ENCODE results near the gene ARHGEF40.
A peak's percentile ranks its signal among the peaks of the same experiment; 100 is the strongest.

Gene ARHGEF40

DNA sequence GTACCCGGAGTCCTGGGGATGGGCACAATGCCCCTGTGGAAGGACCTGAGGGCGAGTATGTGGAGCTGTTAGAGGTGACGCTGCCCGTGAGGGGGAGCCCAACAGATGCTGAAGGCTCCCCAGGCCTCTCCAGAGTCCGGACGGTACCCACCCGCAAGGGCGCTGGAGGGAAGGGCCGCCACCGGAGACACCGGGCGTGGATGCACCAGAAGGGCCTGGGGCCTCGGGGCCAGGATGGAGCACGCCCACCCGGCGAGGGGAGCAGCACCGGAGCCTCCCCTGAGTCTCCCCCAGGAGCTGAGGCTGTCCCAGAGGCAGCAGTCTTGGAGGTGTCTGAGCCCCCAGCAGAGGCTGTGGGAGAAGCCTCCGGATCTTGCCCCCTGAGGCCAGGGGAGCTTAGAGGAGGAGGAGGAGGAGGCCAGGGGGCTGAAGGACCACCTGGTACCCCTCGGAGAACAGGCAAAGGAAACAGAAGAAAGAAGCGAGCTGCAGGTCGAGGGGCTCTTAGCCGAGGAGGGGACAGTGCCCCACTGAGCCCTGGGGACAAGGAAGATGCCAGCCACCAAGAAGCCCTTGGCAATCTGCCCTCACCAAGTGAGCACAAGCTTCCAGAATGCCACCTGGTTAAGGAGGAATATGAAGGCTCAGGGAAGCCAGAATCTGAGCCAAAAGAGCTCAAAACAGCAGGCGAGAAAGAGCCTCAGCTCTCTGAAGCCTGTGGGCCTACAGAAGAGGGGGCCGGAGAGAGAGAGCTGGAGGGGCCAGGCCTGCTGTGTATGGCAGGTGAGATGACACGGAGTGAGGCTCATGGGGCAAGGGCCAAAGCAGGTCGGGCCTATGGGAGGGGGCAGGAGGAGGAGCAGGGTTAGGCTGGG, 4.5 kb downstream of the ARHGEF40 start:
- in situ Hi-C loops (cut with MboI; ENCODE audit: low pct_unique_long_range_greater_than_20kb, low sequenced_read_pairs), result no loop called here
- DNase-seq, result no peak

DNA sequence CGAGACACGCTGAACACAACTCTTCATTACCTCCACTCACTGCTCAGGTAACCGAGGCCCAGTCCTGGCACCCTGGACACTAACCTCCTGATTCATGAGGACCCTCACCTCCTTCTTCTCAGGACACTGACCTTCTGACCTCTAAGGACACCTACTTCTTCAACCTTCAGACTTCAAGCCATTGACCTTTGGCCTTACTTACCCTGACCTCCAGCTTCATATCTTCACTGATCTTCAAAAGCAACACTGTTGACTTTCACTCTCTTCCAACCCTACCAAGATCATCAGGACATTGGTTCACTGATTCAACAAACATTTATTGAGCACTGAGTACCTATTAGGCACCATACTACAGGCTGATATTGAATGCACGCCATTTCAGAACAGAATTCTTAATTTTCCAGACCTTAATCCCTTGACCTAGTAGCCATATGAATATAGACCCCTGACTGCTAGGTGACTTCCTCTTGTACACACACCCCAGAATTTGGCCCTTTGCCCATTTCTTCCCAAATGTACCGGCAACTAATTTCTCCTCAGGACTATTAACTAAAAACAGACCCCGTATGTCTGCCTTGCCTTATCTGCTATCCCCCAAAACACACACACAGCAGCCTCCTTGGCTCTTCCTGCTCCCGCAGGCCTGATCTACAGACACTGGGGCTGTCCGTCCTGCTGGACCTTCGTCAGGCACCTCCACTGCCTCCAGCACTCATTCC, 5.8 kb downstream of the ARHGEF40 start:
- in situ Hi-C loops (cut with MboI; ENCODE audit: low pct_unique_long_range_greater_than_20kb, low sequenced_read_pairs), result no loop called here
- DNase-seq, result no peak

DNA sequence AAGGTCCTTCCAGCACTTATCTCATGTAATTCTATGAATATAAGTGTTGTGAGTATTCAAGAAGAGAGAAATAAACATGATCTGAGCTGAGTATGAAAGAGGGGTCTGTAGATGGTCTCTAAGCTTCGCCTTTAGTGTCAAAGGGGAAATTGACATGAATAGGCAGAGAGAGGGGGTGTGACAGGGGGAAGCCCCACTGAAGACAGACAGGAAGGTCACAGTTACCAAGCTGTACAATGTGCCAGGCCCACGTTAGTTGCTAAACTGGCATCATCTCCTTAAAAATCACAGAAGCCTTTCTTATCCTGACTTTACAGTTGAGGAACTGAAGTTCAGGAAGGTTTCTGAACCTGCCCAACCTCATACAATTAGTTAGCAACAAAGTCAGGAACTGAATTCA, 7.6 kb downstream of the ARHGEF40 start:
- DNase-seq, result no peak
- in situ Hi-C loops (cut with MboI; ENCODE audit: low pct_unique_long_range_greater_than_20kb, low sequenced_read_pairs), result no loop called here

DNA sequence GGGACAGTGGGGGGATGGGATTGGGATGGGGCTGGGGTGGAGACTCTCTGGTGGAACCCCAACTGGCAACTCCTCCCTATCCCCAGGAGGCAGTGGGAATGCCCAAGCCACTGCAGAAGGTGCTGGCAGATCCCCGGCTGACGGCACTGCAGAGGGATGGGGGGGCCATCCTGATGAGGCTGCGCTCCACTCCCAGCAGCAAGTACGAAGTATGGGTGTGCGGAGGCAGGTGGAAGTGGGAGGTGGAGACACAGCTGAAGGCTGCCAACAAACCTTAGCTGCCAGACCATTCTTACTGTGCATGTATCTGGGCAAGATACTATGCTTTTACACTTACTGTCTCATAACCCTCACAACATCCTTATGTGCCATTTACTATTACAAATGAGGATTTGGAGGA, 8.2 kb downstream of the ARHGEF40 start:
- in situ Hi-C loops (cut with MboI; ENCODE audit: low pct_unique_long_range_greater_than_20kb, low sequenced_read_pairs), result no loop called here

DNA sequence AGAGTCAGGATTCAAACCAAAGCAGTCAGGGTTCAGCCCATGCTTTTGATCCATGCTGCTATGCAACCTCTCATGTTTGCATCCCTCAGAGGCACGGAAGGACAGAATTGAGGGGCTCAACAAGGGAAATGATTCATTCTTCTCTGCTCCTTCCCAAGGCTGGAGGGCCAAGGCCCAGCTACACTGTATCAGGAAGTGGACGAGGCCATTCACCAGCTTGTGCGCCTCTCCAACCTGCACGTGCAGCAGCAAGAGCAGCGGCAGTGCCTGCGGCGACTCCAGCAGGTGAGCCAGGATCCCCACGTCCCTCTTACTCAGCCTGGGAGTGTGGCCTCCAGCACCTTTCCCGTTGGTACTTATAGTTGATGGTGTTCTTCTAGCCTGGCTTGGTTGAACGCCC, 8.6 kb downstream of the ARHGEF40 start:
- in situ Hi-C loops (cut with MboI; ENCODE audit: low pct_unique_long_range_greater_than_20kb, low sequenced_read_pairs), result no loop called here
- no peak for DNase-seq

More for the DNA sequence above, 8.2 kb downstream of the ARHGEF40 start:
- no peak for DNase-seq

DNA sequence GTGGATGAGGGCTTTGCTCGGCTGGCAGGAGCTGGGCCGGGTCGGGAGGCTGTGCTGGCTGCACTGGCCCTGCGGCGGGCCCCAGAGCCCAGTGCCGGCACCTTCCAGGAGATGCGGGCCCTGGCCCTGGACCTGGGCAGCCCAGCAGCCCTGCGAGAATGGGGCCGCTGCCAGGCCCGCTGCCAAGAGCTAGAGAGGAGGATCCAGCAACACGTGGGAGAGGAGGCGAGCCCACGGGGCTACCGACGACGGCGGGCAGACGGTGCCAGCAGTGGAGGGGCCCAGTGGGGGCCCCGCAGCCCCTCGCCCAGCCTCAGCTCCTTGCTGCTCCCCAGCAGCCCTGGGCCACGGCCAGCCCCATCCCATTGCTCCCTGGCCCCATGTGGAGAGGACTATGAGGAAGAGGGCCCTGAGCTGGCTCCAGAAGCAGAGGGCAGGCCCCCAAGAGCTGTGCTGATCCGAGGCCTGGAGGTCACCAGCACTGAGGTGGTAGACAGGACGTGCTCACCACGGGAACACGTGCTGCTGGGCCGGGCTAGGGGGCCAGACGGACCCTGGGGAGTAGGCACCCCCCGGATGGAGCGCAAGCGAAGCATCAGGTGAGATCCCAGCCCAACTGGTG, 11.5 kb downstream of the ARHGEF40 start:
- no peak for DNase-seq
- in situ Hi-C loops (cut with MboI; ENCODE audit: low pct_unique_long_range_greater_than_20kb, low sequenced_read_pairs), result no loop called here

DNA sequence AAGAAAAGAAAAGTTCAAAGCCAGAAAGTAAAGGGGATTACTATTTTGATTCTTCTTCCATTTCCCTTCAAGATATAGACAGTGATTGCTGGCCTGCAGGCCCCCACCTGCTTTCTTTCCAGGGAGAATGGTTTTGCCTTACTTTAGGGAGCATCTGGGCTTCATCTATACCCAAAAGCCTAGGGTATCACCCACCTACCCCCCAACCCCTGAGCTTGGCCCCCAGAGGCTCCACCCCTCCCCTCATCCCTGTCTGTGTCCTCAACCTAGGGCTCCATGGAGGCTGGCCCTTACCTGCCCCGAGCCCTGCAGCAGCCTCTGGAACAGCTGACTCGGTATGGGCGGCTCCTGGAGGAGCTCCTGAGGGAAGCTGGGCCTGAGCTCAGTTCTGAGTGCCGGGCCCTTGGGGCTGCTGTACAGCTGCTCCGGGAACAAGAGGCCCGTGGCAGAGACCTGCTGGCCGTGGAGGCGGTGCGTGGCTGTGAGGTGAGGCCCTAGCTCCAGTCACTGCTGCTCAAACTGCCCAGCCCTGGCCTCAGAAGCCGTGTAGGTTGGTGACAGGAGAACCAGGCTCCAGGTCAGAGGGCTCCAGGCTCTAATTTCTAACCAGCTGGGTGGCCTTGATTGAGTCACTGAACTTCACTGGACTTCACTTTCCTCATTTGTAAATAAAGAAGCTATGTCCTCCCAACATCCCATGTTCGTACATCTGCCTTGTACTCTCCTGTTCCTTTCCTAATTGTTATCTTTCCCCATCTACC, 13.6 kb downstream of the ARHGEF40 start:
- no peak for DNase-seq
- in situ Hi-C loops (cut with MboI; ENCODE audit: low pct_unique_long_range_greater_than_20kb, low sequenced_read_pairs), result no loop called here

DNA sequence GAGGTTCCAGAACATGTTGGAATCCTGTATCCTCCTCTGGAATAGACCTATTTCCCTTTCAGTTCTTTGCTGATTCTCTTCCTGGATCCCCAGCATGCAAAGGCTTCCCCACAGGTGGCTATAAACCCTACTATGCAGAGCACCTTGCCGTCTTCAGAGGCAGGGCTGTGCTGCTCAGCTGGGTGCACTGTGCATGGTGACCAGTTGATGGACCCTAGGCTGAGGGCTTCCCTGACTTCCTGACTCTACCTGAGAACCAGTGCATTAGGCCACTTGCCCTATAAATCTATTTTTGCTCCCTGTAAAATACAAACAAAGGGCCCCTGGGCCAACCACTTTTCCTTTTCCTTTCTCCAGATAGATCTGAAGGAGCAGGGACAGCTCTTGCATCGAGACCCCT, 14.3 kb downstream of the ARHGEF40 start:
- in situ Hi-C loops (cut with MboI; ENCODE audit: low pct_unique_long_range_greater_than_20kb, low sequenced_read_pairs), result no loop called here
- DNase-seq, result no peak

DNA sequence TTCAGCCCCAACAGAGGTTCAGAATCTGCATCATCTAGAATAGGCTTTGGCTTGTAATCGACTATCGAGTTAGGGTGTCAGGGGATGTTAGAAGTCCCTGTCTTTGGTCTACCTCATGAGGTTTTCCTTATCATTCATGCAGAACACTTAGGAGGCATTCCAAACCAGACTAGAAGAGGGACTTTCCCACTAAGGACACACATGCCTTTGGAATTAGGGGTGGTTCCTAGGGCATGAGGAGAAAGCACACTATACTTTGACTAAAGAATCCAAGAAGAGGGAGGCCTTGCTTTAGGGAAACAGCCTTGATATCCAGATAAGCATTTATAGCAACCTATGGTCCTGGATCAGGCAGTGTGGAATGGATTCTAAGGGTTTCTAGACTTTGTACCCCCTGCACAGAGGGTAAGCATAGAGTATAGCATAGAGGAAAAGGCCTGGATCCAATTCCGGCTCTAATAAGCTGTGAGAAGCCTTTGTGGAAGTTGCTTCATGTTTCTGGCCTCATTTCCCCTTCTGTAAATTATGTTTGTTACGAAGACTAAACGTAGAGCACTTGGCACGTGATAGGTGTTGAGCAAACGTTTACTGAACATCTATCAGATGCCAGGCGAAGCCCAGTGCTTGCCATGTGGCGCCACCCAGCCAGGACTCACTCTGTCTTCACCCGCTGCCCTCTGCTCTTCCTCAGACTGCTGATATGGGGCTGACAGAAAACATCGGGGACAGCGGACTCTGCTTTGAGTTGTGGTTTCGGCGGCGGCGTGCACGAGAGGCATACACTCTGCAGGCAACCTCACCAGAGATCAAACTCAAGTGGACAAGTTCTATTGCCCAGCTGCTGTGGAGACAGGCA, 15.1 kb downstream of the ARHGEF40 start:
- DNase-seq, result no peak
- in situ Hi-C loops (cut with MboI; ENCODE audit: low pct_unique_long_range_greater_than_20kb, low sequenced_read_pairs), result no loop called here

DNA sequence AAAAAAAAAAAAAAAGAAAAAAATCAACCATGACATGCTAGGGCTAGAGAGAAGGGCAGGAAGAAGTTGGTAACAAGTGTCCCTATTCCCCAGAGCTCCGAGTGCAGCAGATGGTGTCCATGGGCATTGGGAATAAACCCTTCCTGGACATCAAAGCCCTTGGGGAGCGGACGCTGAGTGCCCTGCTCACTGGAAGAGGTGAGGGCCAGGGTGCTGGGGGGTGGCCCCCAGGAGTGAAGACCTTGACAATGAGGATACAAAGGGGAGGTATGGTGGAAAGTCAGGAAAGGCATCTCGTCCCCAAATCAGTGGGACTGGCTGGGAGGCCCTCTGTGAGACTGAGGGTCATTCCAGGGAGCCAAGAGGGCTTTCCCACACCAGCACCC, 16.8 kb downstream of the ARHGEF40 start:
- DNase-seq, result no peak
- in situ Hi-C loops (cut with MboI; ENCODE audit: low pct_unique_long_range_greater_than_20kb, low sequenced_read_pairs), result no loop called here

DNA sequence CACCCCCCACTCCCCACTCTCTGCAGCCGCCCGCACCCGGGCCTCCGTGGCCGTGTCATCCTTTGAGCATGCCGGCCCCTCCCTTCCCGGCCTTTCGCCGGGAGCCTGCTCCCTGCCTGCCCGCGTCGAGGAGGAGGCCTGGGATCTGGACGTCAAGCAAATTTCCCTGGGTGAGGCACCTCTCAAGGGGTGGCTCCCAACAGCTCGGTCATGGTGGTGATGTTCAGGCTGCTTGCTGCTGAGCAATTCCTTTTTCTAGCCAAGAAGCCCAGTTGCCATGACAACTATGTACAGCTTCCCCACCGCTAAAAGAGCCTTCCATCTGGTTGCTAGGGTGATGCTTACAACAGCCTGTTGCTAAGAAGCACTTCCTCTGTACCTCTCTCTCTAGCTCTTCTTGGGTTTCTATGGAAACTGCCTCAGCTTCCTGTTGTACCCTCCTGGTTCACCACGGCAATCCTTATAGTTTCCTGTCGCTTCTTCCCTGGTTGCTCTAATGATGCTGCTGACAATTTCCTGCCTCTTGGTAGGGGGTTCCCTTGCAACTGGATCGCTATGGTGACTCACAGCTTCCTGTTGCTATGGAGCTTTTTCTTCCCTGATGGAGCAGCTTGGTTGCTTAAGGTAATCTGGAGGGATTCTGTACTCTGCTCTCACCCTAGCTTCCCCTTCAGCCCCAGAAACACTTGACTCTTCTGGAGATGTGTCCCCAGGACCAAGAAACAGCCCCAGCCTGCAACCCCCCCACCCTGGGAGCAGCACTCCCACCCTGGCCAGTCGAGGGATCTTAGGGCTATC, 17.4 kb downstream of the ARHGEF40 start:
- in situ Hi-C loops (cut with MboI; ENCODE audit: low pct_unique_long_range_greater_than_20kb, low sequenced_read_pairs), result no loop called here

DNA sequence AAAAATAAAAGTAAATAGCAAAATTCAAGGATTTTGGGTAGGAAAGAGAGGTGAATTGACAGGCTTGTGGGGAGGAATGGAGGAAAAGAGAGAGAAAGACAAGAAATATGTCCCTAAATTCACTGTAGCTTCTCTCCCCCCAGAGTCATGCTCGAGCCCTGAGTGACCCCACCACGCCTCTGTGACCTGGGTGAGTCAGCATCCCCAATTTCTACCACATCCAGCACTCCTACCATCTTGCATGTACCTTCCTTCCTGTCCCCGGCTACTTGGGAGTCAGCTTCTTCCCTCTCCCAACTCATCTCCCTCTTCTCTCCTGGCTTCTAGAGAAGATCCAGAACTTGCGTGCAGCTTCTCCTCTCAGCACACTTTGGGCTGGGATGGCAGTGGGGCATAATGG, 18.6 kb downstream of the ARHGEF40 start:
- DNase-seq, result no peak

More for the DNA sequence above, 17.4 kb downstream of the ARHGEF40 start:
- peak; percentile 88 for DNase-seq

DNA sequence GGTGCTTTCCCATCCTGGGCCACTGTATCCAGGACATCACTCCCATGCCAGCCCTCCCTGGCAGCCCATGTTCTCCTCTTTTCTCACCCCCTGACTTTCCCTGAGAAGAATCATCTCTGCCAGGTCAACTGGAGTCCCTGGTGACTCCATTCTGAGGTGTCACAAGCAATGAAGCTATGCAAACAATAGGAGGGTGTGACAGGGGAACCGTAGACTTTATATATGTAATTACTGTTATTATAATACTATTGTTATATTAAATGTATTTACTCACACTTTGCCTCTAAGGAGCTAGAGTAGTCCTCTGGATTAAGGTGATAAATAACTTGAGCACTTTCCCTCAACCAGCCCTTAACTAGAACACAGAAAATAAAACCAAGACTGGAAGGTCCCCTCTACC, 19.2 kb downstream of the ARHGEF40 start:
- in situ Hi-C loops (cut with MboI; ENCODE audit: low pct_unique_long_range_greater_than_20kb, low sequenced_read_pairs), result no loop called here
- no peak for DNase-seq

More for the DNA sequence above, 18.6 kb downstream of the ARHGEF40 start:
- in situ Hi-C loops (cut with MboI; ENCODE audit: low pct_unique_long_range_greater_than_20kb, low sequenced_read_pairs), result no loop called here

DNA sequence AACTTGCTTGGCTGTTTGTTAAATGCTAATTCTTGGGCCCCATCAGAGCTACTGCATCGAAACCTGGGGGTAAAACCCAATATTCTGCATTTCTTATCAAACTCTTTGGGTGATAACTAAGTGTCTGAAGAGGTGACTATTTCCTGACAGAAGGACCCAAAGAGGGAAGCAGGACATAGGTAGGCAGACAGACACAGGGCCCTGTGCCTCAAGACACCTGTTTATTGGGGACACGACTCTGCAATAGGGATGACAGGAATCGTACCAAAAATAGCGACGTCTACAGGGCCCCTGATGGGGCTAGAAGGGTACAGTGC, 19.7 kb downstream of the ARHGEF40 start:
- no peak for DNase-seq
- in situ Hi-C loops (cut with MboI; ENCODE audit: low pct_unique_long_range_greater_than_20kb, low sequenced_read_pairs), result no loop called here

DNA sequence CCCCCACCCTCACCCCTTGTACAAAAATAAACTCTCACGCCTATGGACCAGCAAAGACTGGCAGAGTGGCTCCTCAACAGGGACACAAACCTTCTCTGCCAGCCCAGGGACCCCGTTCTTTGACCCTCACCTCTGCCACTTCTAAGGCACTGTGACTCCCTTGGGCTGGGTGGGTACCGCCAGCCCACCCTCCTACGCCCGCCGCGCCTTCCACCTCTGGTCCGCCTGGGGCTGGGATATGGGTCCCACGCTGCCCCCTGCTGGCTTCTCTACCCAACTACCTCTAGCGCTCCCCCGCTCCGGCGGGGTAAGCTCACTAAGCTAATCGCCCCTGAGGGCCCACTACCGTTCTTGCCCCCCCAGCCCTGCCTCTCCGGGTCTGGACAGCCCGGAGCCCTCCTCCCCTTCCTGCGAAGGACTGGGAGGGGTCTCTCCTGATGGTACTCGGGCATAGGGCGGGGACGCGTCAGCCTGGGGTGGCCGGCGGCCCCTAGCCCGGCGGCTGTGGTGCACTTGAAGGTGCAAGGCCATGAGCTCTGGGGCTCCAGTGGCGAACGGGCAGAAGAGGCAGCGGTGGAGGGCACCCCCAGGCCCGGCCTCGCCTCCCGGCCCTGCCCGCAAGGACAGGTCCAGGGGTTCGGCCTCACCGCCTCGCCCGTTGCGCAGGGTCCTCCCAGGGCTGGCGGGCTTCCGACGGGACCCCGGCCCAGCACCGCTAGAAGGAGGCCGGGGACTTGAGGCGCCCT, 20.3 kb downstream of the ARHGEF40 start:
- in situ Hi-C loops (cut with MboI; ENCODE audit: low pct_unique_long_range_greater_than_20kb, low sequenced_read_pairs), result no loop called here
- DNase-seq, result peak; percentile 41

DNA sequence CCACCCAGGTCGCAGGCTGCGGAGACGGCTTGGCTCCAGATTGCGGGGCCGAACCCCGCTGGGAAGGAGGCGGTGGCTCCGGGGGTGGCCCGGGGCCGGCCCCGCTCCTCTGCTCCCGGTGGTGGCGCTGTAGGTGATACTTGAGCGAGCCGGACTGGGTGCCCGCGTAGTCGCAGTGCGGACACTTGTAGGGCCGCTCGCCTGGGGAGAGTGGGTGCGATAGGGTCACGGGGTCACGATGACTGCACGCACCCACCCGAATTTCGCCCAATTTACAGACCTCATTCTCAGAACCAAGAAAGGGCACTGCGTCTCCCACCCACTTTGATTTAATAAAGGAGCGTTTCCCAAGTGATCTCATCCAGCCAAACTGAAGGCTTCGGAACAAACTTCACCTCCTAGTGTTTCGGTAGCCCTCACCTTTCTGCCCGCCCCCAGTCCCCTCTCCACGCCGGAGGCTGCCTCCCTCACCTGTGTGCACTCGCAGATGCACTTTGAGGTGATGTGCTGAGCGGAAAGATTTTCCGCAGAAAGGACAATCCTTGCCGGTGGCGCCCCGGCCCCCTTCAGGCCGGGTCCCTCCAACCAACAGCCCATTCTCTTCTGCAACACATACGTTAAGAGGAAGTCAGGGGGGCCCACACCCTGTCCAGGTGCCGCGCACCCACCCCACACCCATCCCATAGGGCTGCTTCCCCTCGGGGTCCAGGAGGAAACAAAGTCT, 21.0 kb downstream of the ARHGEF40 start:
- DNase-seq, result no peak
- in situ Hi-C loops (cut with MboI; ENCODE audit: low pct_unique_long_range_greater_than_20kb, low sequenced_read_pairs), result no loop called here

DNA sequence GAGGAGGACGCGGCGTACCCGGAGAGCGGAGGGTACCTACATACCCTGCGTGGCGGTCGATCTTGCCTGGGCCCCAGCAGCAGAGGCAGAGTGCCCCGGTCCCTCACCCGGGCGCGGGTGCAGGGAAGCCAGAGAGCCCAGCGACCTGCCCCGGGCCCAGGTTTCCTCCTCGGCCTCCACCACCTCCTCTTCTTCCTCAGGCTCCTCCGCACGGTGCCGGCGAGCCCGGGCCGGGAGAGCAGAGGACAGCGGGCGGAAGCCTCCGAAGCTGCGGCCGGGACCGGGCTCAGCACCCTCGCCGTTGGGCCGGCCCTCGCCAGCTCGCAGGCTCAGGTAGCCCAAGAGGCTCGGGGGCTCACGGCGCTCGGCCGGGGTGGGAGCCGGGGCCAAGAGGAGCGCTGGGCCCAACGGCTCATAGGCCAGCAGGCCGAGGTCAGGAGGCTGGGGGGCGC, 21.7 kb downstream of the ARHGEF40 start:
- in situ Hi-C loops (cut with MboI; ENCODE audit: low pct_unique_long_range_greater_than_20kb, low sequenced_read_pairs), result no loop called here
- no peak for DNase-seq

Data from KBM-7 (cell line).